Endometrium (tissue), 2 donors: ENCODE results near the gene CHGA.

ENCODE experiments used
- FAIRE-seq: peaks from 2 replicates; lab custom pipeline; 2012; peaks lifted over from hg19 to GRCh38; lab: Jason Lieb, UNC
- donor health status: control.
- donor health status: control.

CHGA gene

DNA sequence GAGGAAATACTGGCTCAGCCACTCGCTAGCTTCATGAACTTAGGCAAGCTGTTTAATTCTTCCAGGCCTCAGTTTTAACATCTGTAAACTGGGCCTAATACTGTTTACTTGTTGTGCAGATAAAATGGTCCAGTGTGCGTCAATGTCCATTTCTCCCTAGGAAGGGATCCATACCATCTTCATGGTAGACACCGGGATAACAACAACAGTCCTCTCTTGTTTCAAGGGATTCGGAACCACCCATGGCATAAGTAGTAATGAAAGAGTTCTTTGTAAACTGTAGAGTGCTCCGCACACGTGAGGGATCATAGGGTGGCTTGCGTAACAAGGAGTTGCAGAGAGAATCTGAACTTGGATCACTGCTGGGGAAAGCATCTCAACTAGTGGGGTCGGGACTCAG, 17.3 kb upstream of the CHGA start:
- no peak for FAIRE-seq

DNA sequence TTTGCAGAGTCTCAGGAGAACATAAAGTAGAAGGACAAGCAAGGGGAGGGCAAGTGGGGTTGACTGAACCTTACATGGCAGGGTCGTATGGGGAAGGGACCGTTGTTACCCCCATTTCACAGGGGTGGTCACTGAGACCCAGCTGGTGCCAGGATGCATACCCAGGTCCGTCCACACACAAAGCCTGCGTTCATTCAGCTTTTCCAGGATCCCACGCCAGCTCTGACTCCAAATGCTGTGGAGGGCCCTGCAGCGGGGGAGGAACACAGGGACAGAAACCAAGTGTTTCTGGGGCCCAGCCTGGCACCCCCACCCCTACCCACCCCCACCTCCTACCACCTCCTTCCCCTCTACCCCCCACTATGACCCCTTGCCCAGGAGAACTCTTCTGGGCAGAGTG, 16.5 kb upstream of the CHGA start:
- FAIRE-seq, result no peak

DNA sequence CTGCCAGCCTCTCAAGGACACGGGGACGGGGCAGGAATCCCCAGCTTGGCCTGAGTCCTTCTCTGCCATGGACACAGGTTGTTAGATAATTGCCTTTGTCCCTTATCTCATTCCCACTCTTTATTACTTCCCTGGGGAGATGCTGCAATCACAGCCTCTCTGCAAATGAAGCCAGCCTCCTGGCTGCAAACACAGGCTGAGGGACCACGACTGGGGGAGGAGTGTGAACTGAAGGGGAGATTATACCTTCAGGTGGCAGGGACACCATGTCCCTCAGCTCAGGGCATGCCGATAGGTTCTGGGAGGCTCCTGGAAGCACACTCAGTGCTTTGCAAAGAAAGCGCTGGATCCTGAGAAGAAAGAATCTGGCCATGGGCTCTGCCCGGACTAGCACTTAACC, 16.1 kb upstream of the CHGA start:
- FAIRE-seq, result no peak

GRCh38 chr14:92907316-92907911, 15.5 kb upstream of the CHGA start:
- FAIRE-seq, result no peak

DNA sequence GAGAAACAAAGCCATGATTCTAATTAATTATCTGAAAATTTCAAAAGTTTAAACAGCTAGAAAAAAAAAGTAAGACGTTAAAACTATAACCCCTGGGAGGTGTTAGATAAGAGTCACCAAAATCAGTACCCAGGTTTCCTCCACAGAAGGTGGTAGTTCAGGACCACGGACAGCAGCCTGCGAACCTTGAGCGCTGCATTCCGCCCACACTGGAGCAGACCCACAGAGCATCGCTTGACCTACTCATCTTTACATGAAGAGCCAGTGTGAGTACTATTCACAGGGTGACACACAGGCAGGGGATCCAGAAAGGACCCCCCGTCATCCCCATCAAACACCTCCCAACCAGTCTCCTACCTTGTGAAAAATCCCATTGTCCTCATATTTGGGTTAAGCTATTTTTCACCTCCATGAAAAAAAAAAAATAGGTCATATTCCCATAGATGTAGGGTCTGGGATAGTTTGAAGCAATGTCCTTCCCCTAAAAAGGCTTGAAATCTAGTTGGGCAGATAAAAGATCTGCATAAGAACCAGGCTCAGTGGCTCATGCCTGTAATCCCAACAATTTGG, 8.8 kb upstream of the CHGA start:
- FAIRE-seq, result no peak

DNA sequence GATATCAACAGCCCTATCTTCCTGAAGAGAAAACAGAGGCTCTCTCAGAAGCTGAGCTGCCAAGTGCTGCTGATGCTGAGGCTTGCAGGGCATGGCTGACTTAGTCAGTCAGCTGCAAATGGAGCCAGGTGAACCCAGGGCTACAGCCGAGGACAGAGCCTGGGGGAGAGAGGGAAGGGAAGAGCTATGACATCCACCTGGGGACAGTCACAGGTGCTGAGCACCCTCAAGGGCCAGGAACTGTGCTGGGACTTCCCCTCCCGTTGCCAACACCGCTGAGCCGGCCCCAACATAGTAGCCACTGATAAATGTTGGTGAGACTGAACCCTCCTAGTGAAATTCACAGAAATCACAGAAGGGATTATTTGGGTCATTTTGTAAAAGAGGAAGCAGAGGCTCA, 6.7 kb upstream of the CHGA start:
- no peak for FAIRE-seq

DNA sequence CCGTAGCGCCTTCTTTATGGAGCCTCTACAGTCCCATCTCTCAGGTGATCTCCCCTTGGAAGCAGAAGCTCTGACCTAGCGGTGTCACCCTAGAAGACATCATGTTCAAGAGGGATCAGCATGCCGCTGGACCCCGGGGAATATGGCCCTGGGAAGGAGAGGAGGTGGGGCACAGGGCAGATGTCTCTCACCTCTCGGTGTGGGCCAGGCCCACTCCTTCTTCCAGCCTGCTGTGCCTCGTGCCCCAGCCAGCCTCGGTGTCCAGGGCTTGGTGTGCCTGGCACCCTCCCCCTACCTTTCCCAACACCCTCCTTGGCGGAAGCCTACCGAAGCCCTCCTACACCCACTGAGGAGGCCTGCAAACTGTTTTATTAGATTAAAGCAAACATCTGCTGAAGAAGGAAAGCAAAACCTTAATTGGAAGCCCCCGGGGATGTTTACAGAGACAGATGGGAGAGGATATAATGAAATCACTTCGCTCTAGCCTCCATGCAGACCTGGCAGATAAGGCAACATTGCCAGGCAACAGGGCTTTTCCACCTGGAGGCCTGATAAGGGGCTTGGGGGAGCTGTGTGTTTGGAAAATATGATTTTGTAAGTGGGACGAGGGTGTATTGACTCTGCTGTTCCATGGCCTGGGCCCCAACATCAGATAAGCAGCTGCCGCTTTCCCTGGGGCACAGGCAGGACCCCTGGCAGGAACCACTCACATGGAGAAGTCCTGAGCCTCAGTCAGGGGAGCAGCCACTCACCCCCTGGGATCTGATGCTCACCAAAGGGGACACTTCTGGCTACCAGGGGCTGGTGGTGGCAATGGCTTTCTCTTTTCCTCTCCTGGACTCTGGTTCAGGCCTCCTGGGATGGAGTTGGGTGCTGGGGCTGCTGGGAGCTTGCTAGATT, 5.7 kb upstream of the CHGA start:
- FAIRE-seq, result no peak

DNA sequence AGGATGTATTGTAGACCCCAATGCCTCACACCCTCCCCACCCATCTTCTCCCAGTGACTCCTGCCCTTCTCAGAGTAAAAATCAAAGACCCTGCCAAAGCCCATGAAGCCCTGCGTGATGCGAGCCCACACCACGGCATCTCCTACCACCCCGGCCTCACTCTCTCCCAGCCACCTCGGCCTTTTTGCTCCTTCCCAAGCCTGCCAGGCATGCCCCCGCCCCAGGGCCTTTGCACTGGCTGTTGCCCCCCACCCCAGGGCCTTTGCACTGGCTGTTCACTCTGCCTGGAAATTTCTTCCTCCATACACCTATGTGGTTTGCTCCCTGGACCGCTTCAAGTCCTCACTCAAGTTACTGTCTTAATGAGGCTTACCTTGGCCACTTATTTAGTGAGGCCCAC, 5.0 kb upstream of the CHGA start:
- FAIRE-seq, result no peak

DNA sequence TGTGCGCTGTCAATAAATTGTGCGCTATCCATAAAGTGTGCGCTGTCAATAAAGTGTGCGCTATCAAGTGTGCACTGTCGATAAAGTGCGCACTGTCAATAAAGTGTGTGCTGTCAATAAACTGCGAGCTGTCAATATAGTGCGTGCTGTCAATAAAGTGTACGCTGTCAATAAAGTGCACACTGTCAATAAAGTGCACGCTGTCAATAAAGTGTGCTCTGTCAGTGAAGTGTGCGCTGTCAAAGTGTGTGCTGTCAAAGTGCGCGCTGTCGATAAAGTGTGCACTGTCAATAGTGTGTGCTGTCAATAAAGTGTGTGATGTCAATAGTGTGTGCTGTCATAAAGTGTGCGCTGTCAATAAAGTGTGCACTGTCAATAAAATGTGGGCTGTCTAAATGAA, 2.9 kb upstream of the CHGA start:
- no peak for FAIRE-seq

DNA sequence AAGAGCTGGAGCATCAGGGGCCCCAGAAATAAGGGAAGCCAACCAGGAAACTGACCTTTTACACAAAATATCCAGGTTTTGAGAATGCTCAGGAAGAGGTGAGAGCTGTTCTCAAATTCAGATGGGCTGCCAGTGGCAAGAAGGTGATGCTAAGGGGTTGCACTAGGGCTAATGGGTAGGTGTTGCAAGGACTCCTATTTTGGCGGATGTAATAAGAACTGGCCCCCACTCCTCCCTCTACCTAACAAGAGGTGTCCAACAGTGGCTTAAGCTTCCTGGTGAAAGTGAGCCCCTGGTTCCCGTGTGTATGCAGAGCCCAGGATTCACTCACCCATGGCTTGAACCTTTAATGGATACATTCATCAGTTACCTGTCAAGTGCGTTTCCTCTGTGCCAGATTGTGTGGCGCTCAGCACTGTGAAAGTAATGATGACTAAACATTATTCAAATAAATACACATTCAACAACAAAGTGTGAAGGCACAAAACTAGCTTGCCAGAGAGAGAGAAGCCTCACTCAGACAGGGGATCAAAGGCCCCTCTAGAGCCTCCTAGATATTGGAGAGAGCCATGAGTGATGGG, 705 bp upstream of the CHGA start:
- no peak for FAIRE-seq

DNA sequence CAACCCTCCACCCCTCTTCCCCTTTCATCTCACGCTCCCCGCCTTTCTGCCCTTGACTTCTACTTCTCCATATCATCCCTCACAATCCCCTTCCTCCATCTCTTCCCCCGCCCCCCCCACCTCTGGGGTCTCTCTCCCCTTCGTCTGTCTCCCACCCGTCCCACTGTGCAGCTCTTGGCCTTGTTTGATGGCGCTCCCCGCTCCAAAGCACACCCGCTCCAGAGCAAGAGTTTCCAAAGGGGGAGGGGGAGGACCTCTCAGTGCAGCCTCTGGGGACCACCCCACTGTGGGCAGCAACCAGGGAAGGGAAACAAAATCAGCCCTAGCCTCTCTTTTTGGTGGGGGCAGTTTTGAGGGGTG, 774 bp downstream of the CHGA start:
- FAIRE-seq, result no peak

GRCh38 chr14:92924247-92924646, 1.3 kb downstream of the CHGA start:
- no peak for FAIRE-seq

DNA sequence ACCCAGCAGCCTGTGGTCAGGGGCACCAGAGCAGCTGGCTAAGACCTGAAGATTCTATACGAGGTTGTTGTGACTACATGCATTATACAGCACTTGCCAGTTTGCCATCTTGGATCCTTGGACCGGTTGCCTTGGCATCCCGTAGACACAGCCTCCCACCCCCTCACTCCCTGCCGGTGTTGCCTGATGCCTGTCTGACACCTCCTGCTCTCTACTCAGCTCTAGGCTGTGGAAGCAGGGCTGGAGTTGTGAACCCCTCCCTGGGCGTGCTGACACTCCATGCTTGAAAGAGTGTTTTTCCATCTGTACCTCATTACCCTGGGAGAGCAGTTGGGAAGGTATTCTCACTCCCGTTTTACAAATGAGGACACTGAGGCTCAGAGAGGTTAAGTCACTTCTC, 2.5 kb downstream of the CHGA start:
- FAIRE-seq, result no peak

GRCh38 chr14:92926180-92926845, 3.4 kb downstream of the CHGA start:
- FAIRE-seq, result no peak

- FAIRE-seq, result no peak
Observed at GRCh38 chr14:92926931-92927330, 4.0 kb downstream of the CHGA start.

DNA sequence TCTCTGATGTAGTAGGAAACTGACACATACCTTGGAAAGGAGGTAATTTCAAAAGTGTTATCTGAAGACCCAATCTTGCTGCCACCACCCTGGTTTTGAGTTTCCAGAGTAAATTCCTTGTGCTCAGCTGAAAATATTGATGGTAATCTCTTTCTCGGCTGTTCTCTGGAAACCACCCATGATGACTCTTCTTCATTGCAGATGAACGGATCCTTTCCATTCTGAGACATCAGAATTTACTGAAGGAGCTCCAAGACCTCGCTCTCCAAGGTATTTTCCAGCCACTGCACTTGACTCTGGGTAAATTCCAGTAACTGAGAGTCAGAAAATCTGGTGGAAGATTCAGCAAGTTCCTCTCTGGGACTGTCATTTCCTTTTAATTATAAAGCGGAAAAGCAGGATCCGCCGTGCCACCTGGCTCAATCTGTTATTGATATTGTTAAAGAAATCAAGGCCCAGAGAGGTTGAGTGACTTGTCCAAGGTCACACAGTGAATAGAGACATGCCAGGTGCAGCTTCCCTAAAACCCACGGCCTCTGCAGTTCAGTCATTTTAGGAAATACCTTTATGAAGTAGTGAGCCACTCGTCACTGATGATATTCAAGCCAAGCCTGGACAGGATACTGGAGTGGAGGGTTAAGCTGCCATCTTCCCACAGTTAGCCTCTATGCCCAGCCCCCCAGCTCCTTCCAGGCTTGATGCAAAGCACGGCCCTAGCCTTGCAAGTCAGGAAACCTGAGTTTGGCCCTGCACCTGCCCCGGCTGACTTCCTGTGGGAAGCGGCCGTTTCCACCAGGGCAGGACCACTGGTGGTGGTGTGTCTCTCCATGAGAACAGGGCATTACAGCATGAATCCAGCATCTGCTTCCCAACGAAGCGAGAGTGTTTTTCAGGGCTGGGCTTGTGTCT, 4.7 kb downstream of the CHGA start:
- FAIRE-seq, result no peak

- FAIRE-seq, result no peak
Observed at GRCh38 chr14:92928258-92928629, 5.3 kb downstream of the CHGA start.

- no peak for FAIRE-seq
Observed at GRCh38 chr14:92928961-92929688, 6.2 kb downstream of the CHGA start.

DNA sequence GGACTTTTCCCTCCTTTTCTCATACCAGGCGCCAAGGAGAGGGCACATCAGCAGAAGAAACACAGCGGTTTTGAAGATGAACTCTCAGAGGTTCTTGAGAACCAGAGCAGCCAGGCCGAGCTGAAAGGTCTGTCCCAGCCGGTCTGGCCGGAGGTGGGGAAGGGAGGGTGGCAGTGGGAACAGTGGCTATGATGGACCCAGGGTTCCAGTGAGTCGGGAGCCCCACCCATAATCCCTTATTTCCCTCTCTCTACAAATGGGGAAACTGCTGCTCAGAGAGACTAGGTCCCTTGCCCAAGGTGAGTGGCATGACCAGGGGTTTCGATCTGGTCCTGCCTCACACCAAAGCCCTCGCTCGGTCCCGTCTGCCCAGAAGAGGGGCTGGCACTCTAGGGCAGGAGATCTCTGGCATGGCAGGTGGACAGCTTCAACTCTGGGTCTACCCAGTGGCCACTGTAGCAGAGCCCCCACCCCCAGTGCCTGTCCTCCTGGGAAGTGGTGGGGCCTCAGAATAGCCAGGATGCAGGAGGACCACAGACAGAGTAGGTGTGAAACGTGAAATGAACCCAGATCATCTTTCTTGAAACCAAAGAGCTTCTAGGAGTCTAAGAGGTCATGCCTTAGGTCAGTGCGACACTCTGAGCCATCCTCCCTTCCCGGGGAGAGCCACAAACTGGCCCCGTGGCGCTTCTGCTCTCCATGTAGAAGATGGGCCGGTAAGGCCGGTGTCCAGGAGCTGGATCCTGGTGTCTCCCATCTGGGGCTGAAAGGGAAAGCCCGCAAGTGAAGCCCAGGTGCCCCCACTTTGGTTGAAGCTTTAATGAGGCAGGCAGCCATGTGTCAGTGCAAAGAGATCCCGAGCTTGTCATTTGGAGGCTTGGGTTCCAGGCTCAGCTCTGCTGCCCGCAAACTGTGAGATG, 7.0 kb downstream of the CHGA start:
- FAIRE-seq, result no peak
